PC-3 (cell line): ENCODE measurements around the gene CYP46A1. TPM values are rescaled to one million over a fixed set of nuclear protein-coding genes. Genes with fewer than 3 reads are reported as not detected.

Experiments used
- ATAC-seq: fragments of 200-7000 bp; cut with Tn5 transposase; 2 replicates; pipeline ENCODE4 v1.9.1; 2020; ENCODE audit warnings: mild to moderate bottlenecking, moderate library complexity
- BruUV-seq: library from RNA; stranded (reverse); fragments of 400-500 nt; replicated peaks from 2 replicates; lab custom pipeline; 2021; lab: Mats Ljungman, UMichigan
- CTCF ChIA-PET: fragments of 300-600 bp; sonication (Branson Sonifier 250); formaldehyde crosslinking; loops from one replicate; lab custom pipeline; 2022; ENCODE audit warnings: antibody characterized with exemption; lab: Charles Lee
- POLR2A ChIA-PET: fragments of 300-600 bp; sonication (Branson Sonifier 250); formaldehyde crosslinking; loops from one replicate; lab custom pipeline; 2022; ENCODE audit warnings: antibody characterized with exemption; ENCODE audit not compliant: unreplicated experiment; lab: Charles Lee
- DNase-seq: peaks from one replicate; pipeline ENCODE4 v3.0.0-alpha.2; 2015
- H2AFZ ChIP-seq: fragments of 300-600 bp; sonication (generic); 2 replicates; pipeline ENCODE4 v1.6.0; 2016; ENCODE audit warnings: antibody characterized with exemption, low read length
- H3F3A ChIP-seq: fragments of 300-600 bp; sonication (generic); one replicate; pipeline ENCODE4 v1.6.0; 2017; ENCODE audit warnings: antibody characterized with exemption, low read length, control low read depth, mild to moderate bottlenecking; ENCODE audit not compliant: unreplicated experiment
- H3K27ac ChIP-seq: fragments of 300-600 bp; sonication (generic); 2 replicates; pipeline ENCODE4 v1.5.1; 2016; ENCODE audit warnings: mild to moderate bottlenecking, low read length
- H3K27me3 ChIP-seq: fragments of 300-600 bp; sonication (generic); 2 replicates; pipeline ENCODE4 v1.6.1; 2016; ENCODE audit warnings: low read length, mixed read lengths
- H3K36me3 ChIP-seq: fragments of 300-600 bp; sonication (generic); 2 replicates; pipeline ENCODE4 v1.6.1; 2016; ENCODE audit warnings: low read depth, mixed run types, low read length, mixed read lengths
- H3K4me1 ChIP-seq: fragments of 300-600 bp; sonication (generic); 2 replicates; pipeline ENCODE4 v1.5.1; 2016; ENCODE audit warnings: low read length; ENCODE audit not compliant: insufficient read depth
- H3K4me2 ChIP-seq: fragments of 300-600 bp; sonication (generic); 2 replicates; pipeline ENCODE4 v1.6.0; 2016; ENCODE audit warnings: low read length
- H3K4me3 ChIP-seq: fragments of 300-600 bp; sonication (generic); 2 replicates; pipeline ENCODE4 v1.5.1; 2016; ENCODE audit warnings: mild to moderate bottlenecking, low read length, mixed read lengths
- H3K79me2 ChIP-seq: fragments of 300-600 bp; sonication (generic); 2 replicates; pipeline ENCODE4 v1.6.1; 2017; ENCODE audit warnings: low read length, mixed read lengths
- H3K9ac ChIP-seq: fragments of 300-600 bp; sonication (generic); 2 replicates; pipeline ENCODE4 v1.6.0; 2016; ENCODE audit warnings: mild to moderate bottlenecking, low read length
- H3K9me2 ChIP-seq: fragments of 300-600 bp; sonication (generic); replicated peaks from 2 replicates; pipeline ENCODE4 v1.6.1; 2016; ENCODE audit warnings: mixed run types, low read length, mixed read lengths
- H3K9me3 ChIP-seq: fragments of 300-600 bp; sonication (generic); 2 replicates; pipeline ENCODE4 v1.6.1; 2016; ENCODE audit warnings: low read length, mixed read lengths
- H4K20me1 ChIP-seq: fragments of 300-600 bp; sonication (generic); 2 replicates; pipeline ENCODE4 v1.6.1; 2016; ENCODE audit warnings: low read length, mixed read lengths
- EZH2 ChIP-seq: fragments of 300-600 bp; sonication (generic); IDR thresholded peaks from one replicate; pipeline ENCODE4 v1.6.1; 2017; ENCODE audit warnings: antibody characterized with exemption, mild to moderate bottlenecking, low read length; ENCODE audit not compliant: unreplicated experiment
- EZH2phosphoT487 ChIP-seq: fragments of 300-600 bp; sonication (generic); IDR thresholded peaks from 2 replicates; pipeline ENCODE4 v1.6.1; 2018; ENCODE audit warnings: mild to moderate bottlenecking, antibody characterized with exemption, low read length, borderline replicate concordance
- intact Hi-C: fragments of 100-400 bp; cut with micrococcal nuclease; formaldehyde crosslinking; loops from 2 replicates; pipeline ENCODE4 v1.9.0; 2023
- total RNA-seq: library from RNA; depleted of rRNA; stranded (reverse); fragments of >200 nt; gene quantifications from 2 replicates; pipeline ENCODE4 v1.2.3, GENCODE V29; 2014
- TF ChIP-seq, protein P1 (sequence below): fragments of 300-600 bp; sonication (generic); conservative IDR thresholded peaks from 2 replicates; pipeline ENCODE4 v1.5.1; 2017; ENCODE audit warnings: antibody characterized with exemption, low read depth, mild to moderate bottlenecking, low read length

Gene CYP46A1
- total RNA-seq, 1 experiment from 2014 or later: 1.2 TPM

- CTCF ChIA-PET: no interaction called here
- DNase-seq: no peak
- POLR2A ChIA-PET: no interaction called here
- Histone ChIP-seq H3K4me1 (no peaks in the 10 kb centered on the region; the same call in 1 of the 2 replicates), H3K79me2 (no peaks in the 10 kb centered on the region), H2AFZ (no peak overlapping the region), H3K9ac (no peak overlapping the region), H4K20me1 (no peaks in the 10 kb centered on the region), H3K9me2 (no peaks in the 10 kb centered on the region), H3K36me3 (no peaks in the 10 kb centered on the region), H3K9me3 (no peaks in the 10 kb centered on the region), H3K27ac (no peak overlapping the region), H3K27me3 (no peaks in the 10 kb centered on the region), H3K4me2 (no peak overlapping the region), H3F3A (no peaks in the 10 kb centered on the region), H3K4me3 (no peak overlapping the region)
- no TSS peak for BruUV-seq
- ATAC-seq: no peak
- TF ChIP-seq, protein P1, sequence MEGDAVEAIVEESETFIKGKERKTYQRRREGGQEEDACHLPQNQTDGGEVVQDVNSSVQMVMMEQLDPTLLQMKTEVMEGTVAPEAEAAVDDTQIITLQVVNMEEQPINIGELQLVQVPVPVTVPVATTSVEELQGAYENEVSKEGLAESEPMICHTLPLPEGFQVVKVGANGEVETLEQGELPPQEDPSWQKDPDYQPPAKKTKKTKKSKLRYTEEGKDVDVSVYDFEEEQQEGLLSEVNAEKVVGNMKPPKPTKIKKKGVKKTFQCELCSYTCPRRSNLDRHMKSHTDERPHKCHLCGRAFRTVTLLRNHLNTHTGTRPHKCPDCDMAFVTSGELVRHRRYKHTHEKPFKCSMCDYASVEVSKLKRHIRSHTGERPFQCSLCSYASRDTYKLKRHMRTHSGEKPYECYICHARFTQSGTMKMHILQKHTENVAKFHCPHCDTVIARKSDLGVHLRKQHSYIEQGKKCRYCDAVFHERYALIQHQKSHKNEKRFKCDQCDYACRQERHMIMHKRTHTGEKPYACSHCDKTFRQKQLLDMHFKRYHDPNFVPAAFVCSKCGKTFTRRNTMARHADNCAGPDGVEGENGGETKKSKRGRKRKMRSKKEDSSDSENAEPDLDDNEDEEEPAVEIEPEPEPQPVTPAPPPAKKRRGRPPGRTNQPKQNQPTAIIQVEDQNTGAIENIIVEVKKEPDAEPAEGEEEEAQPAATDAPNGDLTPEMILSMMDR: no peak
- TF ChIP-seq EZH2phosphoT487: no peak
- TF ChIP-seq EZH2: no peak
- intact Hi-C loops: no loop called here
Measured at GRCh38 chr14:99671235-99672224, 12.6 kb upstream of the CYP46A1 start.

GRCh38 chr14:99672506-99673304 lies 11.4 kb upstream of the CYP46A1 start:
- no peaks in the 10 kb centered on the region for H3K9me2 ChIP-seq
- H3K27me3 ChIP-seq: no peaks in the 10 kb centered on the region
- no peaks in the 10 kb centered on the region for H3K79me2 ChIP-seq
- TF ChIP-seq EZH2 (no peak), EZH2phosphoT487 (no peak)
- TF ChIP-seq, protein P1: no peak
- H3K9me3 ChIP-seq: peaks cover 4% of the 10 kb centered on the region; the same call in 1 of the 2 replicates
- DNase-seq (no peak), ATAC-seq (no peak)
- intact Hi-C loops: no loop called here
- no peaks in the 10 kb centered on the region for H4K20me1 ChIP-seq
- H3F3A ChIP-seq: no peaks in the 10 kb centered on the region
- ChIA-PET POLR2A (no interaction called here), CTCF (no interaction called here)
- H3K36me3 ChIP-seq: no peaks in the 10 kb centered on the region
- H3K9ac ChIP-seq: no peak overlapping the region
- no peaks in the 10 kb centered on the region; the same call in 1 of the 2 replicates for H3K4me1 ChIP-seq
- BruUV-seq: no TSS peak
- H2AFZ ChIP-seq: no peak overlapping the region
- H3K27ac ChIP-seq: no peak overlapping the region
- no peak overlapping the region for H3K4me3 ChIP-seq
- H3K4me2 ChIP-seq: no peak overlapping the region
